ENCODE results near the gene TAAR1.
"Not testable (repeated sequence)": the region's sequence is repeated elsewhere in the genome, so short reads cannot be mapped to it uniquely, and the experiment has no call there.

The TAAR1 gene

GRCh38 chr6:132659082-132659481 lies at the start of gene TAAR1:
Gene TAAR1 (minus strand): TSS chr6:132659182. CDS start chr6:132646003, 13,179 bp downstream.
- DNase-seq (ENCODE audit: low read depth in 3 of 3), result no peak

GRCh38 chr6:132708771-132709170 lies 49.8 kb upstream of the TAAR1 start:
- no peak for DNase-seq (ENCODE audit: low read depth in 3 of 3)

GRCh38 chr6:132708002-132708401 lies 49.0 kb upstream of the TAAR1 start:
- no peak for DNase-seq (ENCODE audit: low read depth in 3 of 3)

GRCh38 chr6:132706756-132707155 lies 47.8 kb upstream of the TAAR1 start:
- DNase-seq (ENCODE audit: low read depth in 3 of 3), result not testable (repeated sequence)

GRCh38 chr6:132703936-132704335 lies 45.0 kb upstream of the TAAR1 start:
- DNase-seq (ENCODE audit: low read depth in 3 of 3), result no peak

- DNase-seq (ENCODE audit: low read depth in 3 of 3), result no peak
Measured at GRCh38 chr6:132698608-132699007, 39.6 kb upstream of the TAAR1 start.

GRCh38 chr6:132695773-132696172 lies 36.8 kb upstream of the TAAR1 start:
- DNase-seq (ENCODE audit: low read depth in 3 of 3), result no peak

GRCh38 chr6:132693478-132693877 lies 34.5 kb upstream of the TAAR1 start:
- DNase-seq (ENCODE audit: low read depth in 3 of 3), result no peak

- DNase-seq (ENCODE audit: low read depth in 3 of 3), result no peak
Measured at GRCh38 chr6:132690678-132691077, 31.7 kb upstream of the TAAR1 start.

- DNase-seq (ENCODE audit: low read depth in 3 of 3), result no peak
Measured at GRCh38 chr6:132687306-132687705, 28.3 kb upstream of the TAAR1 start.

- no peak for DNase-seq (ENCODE audit: low read depth in 3 of 3)
Measured at GRCh38 chr6:132686531-132686930, 27.5 kb upstream of the TAAR1 start.

GRCh38 chr6:132685009-132685408 lies 26.0 kb upstream of the TAAR1 start:
- DNase-seq (ENCODE audit: low read depth in 3 of 3), result no peak

GRCh38 chr6:132684272-132684671 lies 25.3 kb upstream of the TAAR1 start:
- DNase-seq (ENCODE audit: low read depth in 3 of 3), result no peak

GRCh38 chr6:132683543-132683942 lies 24.6 kb upstream of the TAAR1 start:
- no peak for DNase-seq (ENCODE audit: low read depth in 3 of 3)

- DNase-seq (ENCODE audit: low read depth in 3 of 3), result not testable (repeated sequence)
Measured at GRCh38 chr6:132679094-132679493, 20.1 kb upstream of the TAAR1 start.

GRCh38 chr6:132675749-132676148 lies 16.8 kb upstream of the TAAR1 start:
- no peak for DNase-seq (ENCODE audit: low read depth in 3 of 3)

- DNase-seq (ENCODE audit: low read depth in 3 of 3), result no peak
Measured at GRCh38 chr6:132675002-132675401, 16.0 kb upstream of the TAAR1 start.

- DNase-seq (ENCODE audit: low read depth in 3 of 3), result no peak
Measured at GRCh38 chr6:132673376-132674094, 14.6 kb upstream of the TAAR1 start.

GRCh38 chr6:132671295-132671694 lies 12.3 kb upstream of the TAAR1 start:
- no peak for DNase-seq (ENCODE audit: low read depth in 3 of 3)

- no peak for DNase-seq (ENCODE audit: low read depth in 3 of 3)
Measured at GRCh38 chr6:132669690-132670291, 10.8 kb upstream of the TAAR1 start.

GRCh38 chr6:132666118-132666517 lies 7.1 kb upstream of the TAAR1 start:
- DNase-seq (ENCODE audit: low read depth in 3 of 3), result no peak

- no peak for DNase-seq (ENCODE audit: low read depth in 3 of 3)
Measured at GRCh38 chr6:132664309-132665034, 5.5 kb upstream of the TAAR1 start.

GRCh38 chr6:132663661-132664060 lies 4.7 kb upstream of the TAAR1 start:
- DNase-seq (ENCODE audit: low read depth in 3 of 3), result no peak

All from stimulated activated CD4-positive, alpha-beta T cell treated with anti-CD3 and anti-CD28 coated beads, TNF-alpha, amount 100 ng/mL, for 4 hours (primary cell).